Suprapubic skin (tissue), 4 donors: ENCODE results near the gene LHX2. TPM values are rescaled to one million over a fixed set of nuclear protein-coding genes. Genes with fewer than 3 reads are reported as not detected.

Experiments
- DNase-seq, 2 donors: peaks; one replicate each; pipeline ENCODE4 v3.0.0-alpha.2; 2019; ENCODE audit warnings: low spot score in 2 of 2
- H3K27ac ChIP-seq: fragments of 200-600 bp; sonication (generic); one replicate; pipeline ENCODE4 v1.5.1; 2019
- H3K27me3 ChIP-seq: fragments of 200-600 bp; sonication (generic); one replicate; pipeline ENCODE4 v1.5.1; 2019
- H3K36me3 ChIP-seq: fragments of 200-600 bp; sonication (generic); one replicate; pipeline ENCODE4 v1.5.1; 2019
- H3K4me1 ChIP-seq: fragments of 200-600 bp; sonication (generic); one replicate; pipeline ENCODE4 v1.5.1; 2019
- H3K4me3 ChIP-seq: fragments of 200-600 bp; sonication (generic); one replicate; pipeline ENCODE4 v1.5.1; 2019; ENCODE audit warnings: mild to moderate bottlenecking
- H3K9me3 ChIP-seq: fragments of 200-600 bp; sonication (generic); one replicate; pipeline ENCODE4 v1.5.1; 2019
- CTCF ChIP-seq, 2 donors: fragments of 200-600 bp in 1 of 2; fragments of 450-650 bp in 1 of 2; sonication (generic) in 1 of 2; IDR thresholded peaks; one replicate each; pipeline ENCODE4 v1.5.1; 2016 to 2019; ENCODE audit warnings: antibody characterized with exemption in 2 of 2, mild to moderate bottlenecking in 1 of 2, moderate library complexity in 1 of 2
- EP300 ChIP-seq: sonication (generic); formaldehyde crosslinking; IDR thresholded peaks from one replicate; pipeline ENCODE4 v1.6.1; 2017; ENCODE audit warnings: antibody characterized with exemption
- POLR2A ChIP-seq, 2 donors: fragments of 450-650 bp; IDR thresholded peaks; one replicate each; pipeline ENCODE4 v1.6.1; 2017; ENCODE audit warnings: antibody characterized with exemption in 2 of 2, mild to moderate bottlenecking in 2 of 2, moderate library complexity in 2 of 2
- POLR2AphosphoS5 ChIP-seq, 3 donors: sonication (generic); formaldehyde crosslinking; IDR thresholded peaks; one replicate each; pipeline ENCODE4 v1.6.1; 2017; ENCODE audit warnings: antibody characterized with exemption in 3 of 3
- WGBS: methylation state at CpG from one replicate; pipeline ENCODE4 v1.1.5; 2018; 5-methylcytosine and 5-hydroxymethylcytosine counted together
- total RNA-seq, 4 donors: library from RNA; depleted of rRNA; stranded (reverse); fragments of >200 nt; gene quantifications; one replicate each; pipeline ENCODE4 v1.1.0, GENCODE V29; 2016

The LHX2 gene
- total RNA-seq, 4 donors from 2014 or later, result 1.7 to 20.6 (median 11.6) TPM

GRCh38 chr9:124004593-124004992 is 7.0 kb upstream of the LHX2 start:
- peaks cover 42% of the 10 kb centered on the region for H3K4me1 ChIP-seq
- 14% methylated on average over 4 of the region's 4 CpGs for WGBS
- TF ChIP-seq EP300 (no peak), CTCF (IDR thresholded peaks at IDR 0.05) (no peak), POLR2AphosphoS5 (IDR thresholded peaks at IDR 0.05) (no peak), POLR2A (IDR thresholded peaks at IDR 0.05) (no peak)
- H3K9me3 ChIP-seq, result no peaks in the 10 kb centered on the region
- no peak overlapping the region for H3K4me3 ChIP-seq
- H3K27me3 ChIP-seq, result peaks cover 100% of the 10 kb centered on the region
- no peak overlapping the region for H3K27ac ChIP-seq
- no peak for DNase-seq
- H3K36me3 ChIP-seq, result no peaks in the 10 kb centered on the region

- Histone ChIP-seq H3K27ac (no peak overlapping the region), H3K4me1 (peaks cover 39% of the 10 kb centered on the region), H3K4me3 (no peak overlapping the region), H3K9me3 (no peaks in the 10 kb centered on the region), H3K36me3 (no peaks in the 10 kb centered on the region), H3K27me3 (peaks cover 100% of the 10 kb centered on the region)
- peak in 1 of 2 donors; percentile 14 for DNase-seq
- 19% methylated on average over 4 of the region's 4 CpGs for WGBS
- TF ChIP-seq POLR2AphosphoS5 (IDR thresholded peaks at IDR 0.05) (no peak), POLR2A (IDR thresholded peaks at IDR 0.05) (no peak), CTCF (IDR thresholded peaks at IDR 0.05) (no peak), EP300 (no peak)
Measured at GRCh38 chr9:124005029-124005771, 6.4 kb upstream of the LHX2 start.

- H3K36me3 ChIP-seq, result no peaks in the 10 kb centered on the region
- H3K27me3 ChIP-seq, result peaks cover 100% of the 10 kb centered on the region
- H3K27ac ChIP-seq, result no peak overlapping the region
- peak in 1 of 2 donors; percentile 20 for DNase-seq
- H3K9me3 ChIP-seq, result no peaks in the 10 kb centered on the region
- H3K4me3 ChIP-seq, result no peak overlapping the region
- TF ChIP-seq POLR2AphosphoS5 (IDR thresholded peaks at IDR 0.05), result no peak
- TF ChIP-seq EP300, result no peak
- TF ChIP-seq CTCF (IDR thresholded peaks at IDR 0.05), result no peak
- TF ChIP-seq POLR2A (IDR thresholded peaks at IDR 0.05), result no peak
- H3K4me1 ChIP-seq, result peaks cover 41% of the 10 kb centered on the region
- 13% methylated on average over 13 of the region's 13 CpGs for WGBS
Measured at GRCh38 chr9:124006448-124007361, 4.9 kb upstream of the LHX2 start.

GRCh38 chr9:124007565-124008302 is 3.8 kb upstream of the LHX2 start:
- Histone ChIP-seq H3K4me1 (peaks cover 51% of the 10 kb centered on the region), H3K4me3 (peak overlapping the region; percentile 20), H3K36me3 (no peaks in the 10 kb centered on the region), H3K27ac (no peak overlapping the region), H3K9me3 (no peaks in the 10 kb centered on the region), H3K27me3 (peaks cover 100% of the 10 kb centered on the region)
- no peak for TF ChIP-seq EP300
- peak in 1 of 3 donors; percentile 12 for TF ChIP-seq POLR2AphosphoS5 (IDR thresholded peaks at IDR 0.05)
- no peak for DNase-seq
- 6% methylated on average over 20 of the region's 25 CpGs for WGBS

GRCh38 chr9:124008303-124008693 is 3.3 kb upstream of the LHX2 start:
- 4% methylated on average over 10 of the region's 38 CpGs for WGBS
- H3K4me1 ChIP-seq, result peaks cover 55% of the 10 kb centered on the region
- no peak for TF ChIP-seq EP300
- no peak overlapping the region for H3K27ac ChIP-seq
- H3K9me3 ChIP-seq, result no peaks in the 10 kb centered on the region
- no peaks in the 10 kb centered on the region for H3K36me3 ChIP-seq
- DNase-seq, result no peak
- H3K27me3 ChIP-seq, result peaks cover 100% of the 10 kb centered on the region
- peak overlapping the region; percentile 20 for H3K4me3 ChIP-seq
